ENCODE measurements around the gene SCFD2.
"Not testable (repeated sequence)": the region's sequence is repeated elsewhere in the genome, so short reads cannot be mapped to it uniquely, and the experiment has no call there.

SCFD2 gene

GRCh38 chr4:52995360-52996030, 370.4 kb downstream of the SCFD2 start:
- TF ChIP-seq, protein P1, sequence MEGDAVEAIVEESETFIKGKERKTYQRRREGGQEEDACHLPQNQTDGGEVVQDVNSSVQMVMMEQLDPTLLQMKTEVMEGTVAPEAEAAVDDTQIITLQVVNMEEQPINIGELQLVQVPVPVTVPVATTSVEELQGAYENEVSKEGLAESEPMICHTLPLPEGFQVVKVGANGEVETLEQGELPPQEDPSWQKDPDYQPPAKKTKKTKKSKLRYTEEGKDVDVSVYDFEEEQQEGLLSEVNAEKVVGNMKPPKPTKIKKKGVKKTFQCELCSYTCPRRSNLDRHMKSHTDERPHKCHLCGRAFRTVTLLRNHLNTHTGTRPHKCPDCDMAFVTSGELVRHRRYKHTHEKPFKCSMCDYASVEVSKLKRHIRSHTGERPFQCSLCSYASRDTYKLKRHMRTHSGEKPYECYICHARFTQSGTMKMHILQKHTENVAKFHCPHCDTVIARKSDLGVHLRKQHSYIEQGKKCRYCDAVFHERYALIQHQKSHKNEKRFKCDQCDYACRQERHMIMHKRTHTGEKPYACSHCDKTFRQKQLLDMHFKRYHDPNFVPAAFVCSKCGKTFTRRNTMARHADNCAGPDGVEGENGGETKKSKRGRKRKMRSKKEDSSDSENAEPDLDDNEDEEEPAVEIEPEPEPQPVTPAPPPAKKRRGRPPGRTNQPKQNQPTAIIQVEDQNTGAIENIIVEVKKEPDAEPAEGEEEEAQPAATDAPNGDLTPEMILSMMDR (IDR thresholded peaks at IDR 0.05; ENCODE audit: control insufficient read depth, insufficient read depth, low read depth, low read length, missing control alignments): no peak
- DNase-seq (ENCODE audit: low read depth): no peak
- H3K4me3 ChIP-seq (ENCODE audit: control insufficient read depth, low read depth, low read length): no peak overlapping the region

DNA sequence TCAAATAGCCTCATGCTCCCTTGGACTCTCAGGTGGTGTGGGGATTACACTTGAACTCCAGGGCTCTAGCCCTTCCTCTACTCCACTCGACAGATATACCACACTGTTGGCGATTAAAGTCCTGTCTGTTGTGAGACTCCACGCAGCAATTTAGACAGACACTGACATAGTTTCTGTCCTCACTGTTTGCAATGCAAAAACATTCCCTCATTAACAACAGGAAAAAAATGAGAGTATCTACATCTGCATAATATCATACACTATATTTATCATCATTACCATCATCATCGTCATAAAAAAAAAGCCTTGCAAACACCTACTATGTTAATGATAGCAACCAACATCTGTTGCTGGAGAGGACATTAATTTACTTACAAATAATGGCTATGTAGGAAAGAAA, 371.3 kb downstream of the SCFD2 start:
- TF ChIP-seq, protein P1 (IDR thresholded peaks at IDR 0.05; ENCODE audit: control insufficient read depth, insufficient read depth, low read depth, low read length, missing control alignments): no peak
- H3K4me3 ChIP-seq (ENCODE audit: control insufficient read depth, low read depth, low read length): no peak overlapping the region
- no peak for DNase-seq (ENCODE audit: low read depth)

DNA sequence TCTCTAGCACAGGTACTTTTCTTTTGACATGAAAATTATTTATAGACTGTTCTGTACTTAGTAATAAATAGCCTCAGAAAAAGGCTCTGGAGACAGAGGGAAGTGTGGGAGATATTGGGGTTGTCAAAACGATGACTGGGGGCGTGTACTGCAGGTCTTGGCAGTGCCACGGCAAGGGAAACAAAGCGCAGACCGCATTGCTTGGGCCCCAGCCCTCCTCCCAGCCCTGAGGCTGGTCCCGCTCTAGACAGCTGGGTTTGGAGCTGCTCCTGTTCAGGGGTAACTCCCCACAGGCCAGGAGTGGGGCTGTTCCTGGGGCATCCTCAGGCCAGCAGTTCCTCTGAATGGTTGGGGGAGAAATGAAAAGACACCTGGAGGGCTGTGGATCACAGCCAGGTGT, 372.1 kb downstream of the SCFD2 start:
- no peak for DNase-seq (ENCODE audit: low read depth)
- no peak overlapping the region for H3K4me3 ChIP-seq (ENCODE audit: control insufficient read depth, low read depth, low read length)
- TF ChIP-seq, protein P1 (IDR thresholded peaks at IDR 0.05; ENCODE audit: control insufficient read depth, insufficient read depth, low read depth, low read length, missing control alignments): no peak

DNA sequence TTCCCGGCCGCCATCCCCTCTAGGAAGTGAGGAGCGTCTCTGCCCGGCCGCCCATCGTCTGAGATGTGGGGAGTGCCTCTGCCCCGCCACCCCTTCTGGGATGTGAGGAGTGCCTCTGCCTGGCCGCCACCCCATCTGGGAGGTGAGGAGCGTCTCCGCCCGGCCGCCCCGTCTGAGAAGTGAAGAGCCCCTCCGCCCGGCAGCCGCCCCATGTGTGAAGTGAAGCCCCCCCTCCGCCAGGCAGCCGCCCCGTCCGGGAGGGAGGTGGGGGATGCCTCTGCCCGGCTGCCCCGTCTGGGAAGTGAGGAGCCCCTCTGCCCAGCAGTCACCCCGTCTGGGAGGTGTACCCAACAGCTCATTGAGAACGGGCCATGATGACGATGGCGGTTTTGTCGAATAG, 373.3 kb downstream of the SCFD2 start:
- DNase-seq (ENCODE audit: low read depth); H3K4me3 ChIP-seq (ENCODE audit: control insufficient read depth, low read depth, low read length): not testable (repeated sequence)

GRCh38 chr4:52991472-52991871, 374.4 kb downstream of the SCFD2 start:
- H3K4me3 ChIP-seq (ENCODE audit: control insufficient read depth, low read depth, low read length): no peak overlapping the region
- TF ChIP-seq, protein P1 (IDR thresholded peaks at IDR 0.05; ENCODE audit: control insufficient read depth, insufficient read depth, low read depth, low read length, missing control alignments): no peak
- DNase-seq (ENCODE audit: low read depth): no peak

DNA sequence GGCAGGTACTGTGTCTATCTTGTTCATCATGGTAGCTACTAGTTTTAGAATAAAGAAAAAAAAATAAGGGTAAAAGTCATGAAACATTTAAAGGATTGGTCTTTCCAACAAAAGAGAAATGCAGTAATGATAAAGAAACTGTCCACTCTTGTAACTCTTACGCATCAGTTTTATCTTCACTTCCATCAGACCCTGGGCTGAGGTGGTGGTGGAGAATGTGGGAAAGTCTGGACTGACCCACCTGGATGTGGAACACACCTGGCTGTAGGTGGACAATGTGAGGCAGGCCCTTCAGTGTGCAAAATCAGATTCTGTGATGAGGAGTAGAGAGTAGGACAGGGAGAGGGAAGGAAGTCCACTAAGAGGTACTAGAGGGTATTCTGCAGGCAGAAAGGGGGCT, 375.2 kb downstream of the SCFD2 start:
- TF ChIP-seq, protein P1 (IDR thresholded peaks at IDR 0.05; ENCODE audit: control insufficient read depth, insufficient read depth, low read depth, low read length, missing control alignments): no peak
- H3K4me3 ChIP-seq (ENCODE audit: control insufficient read depth, low read depth, low read length): no peak overlapping the region
- DNase-seq (ENCODE audit: low read depth): no peak

DNA sequence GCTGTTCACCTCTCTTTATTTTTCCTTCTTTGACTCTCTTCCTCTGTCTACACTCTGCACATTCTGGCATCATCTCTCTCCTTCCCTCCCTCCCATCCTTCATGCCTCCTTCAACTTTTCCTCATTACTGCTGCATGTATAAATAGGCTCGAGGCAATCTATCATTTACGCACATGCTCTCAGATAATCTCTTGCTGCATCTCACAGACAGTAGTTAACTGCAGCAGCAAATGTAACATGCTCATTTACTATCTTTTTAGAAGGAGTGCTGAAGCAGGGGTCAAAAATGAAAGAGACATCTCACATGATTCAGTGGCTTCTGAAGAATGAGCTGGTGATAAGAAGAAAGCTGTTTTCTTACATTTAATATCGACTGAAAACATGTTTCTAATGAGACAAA, 376.0 kb downstream of the SCFD2 start:
- H3K4me3 ChIP-seq (ENCODE audit: control insufficient read depth, low read depth, low read length): no peak overlapping the region
- TF ChIP-seq, protein P1 (IDR thresholded peaks at IDR 0.05; ENCODE audit: control insufficient read depth, insufficient read depth, low read depth, low read length, missing control alignments): no peak
- DNase-seq (ENCODE audit: low read depth): no peak
